PFSK-1 (cell line): ENCODE results near the gene HMG20B.

Experiments used
- FOXP2 ChIP-seq: optimal IDR thresholded peaks from 2 replicates; pipeline ENCODE3; 2011; ENCODE audit warnings: borderline replicate concordance, control low read depth, inconsistent platforms; ENCODE audit not compliant: insufficient read depth; ENCODE audit errors: extremely low read length, extremely low read depth
- POLR2AphosphoS5 ChIP-seq: IDR thresholded peaks from 2 replicates; pipeline ENCODE4 v1.6.1; 2012; ENCODE audit warnings: low read depth, mild to moderate bottlenecking, control low read depth, low read length, moderate library complexity
- REST ChIP-seq, 2 experiments: IDR thresholded peaks; 2 replicates each; pipeline versions ENCODE4 v1.6.1 to v1.8.0; 2011 to 2012; ENCODE audit warnings: low read depth in 2 of 2, low read length in 2 of 2, control low read depth in 1 of 2, inconsistent platforms in 1 of 2, mild to moderate bottlenecking in 1 of 2, moderate library complexity in 1 of 2; ENCODE audit not compliant: insufficient read depth in 1 of 2
- SIN3A ChIP-seq: IDR thresholded peaks from 2 replicates; pipeline ENCODE4 v1.6.1; 2012; ENCODE audit warnings: mild to moderate bottlenecking, low read length, moderate library complexity, borderline replicate concordance; ENCODE audit not compliant: insufficient read depth
- TAF1 ChIP-seq: IDR thresholded peaks from 2 replicates; pipeline ENCODE4 v1.6.1; 2012; ENCODE audit warnings: low read length, control low read depth, borderline replicate concordance; ENCODE audit not compliant: insufficient read depth

The HMG20B gene

GRCh38 chr19:3586707-3587346 is 14.1 kb downstream of the HMG20B start:
- TF ChIP-seq POLR2AphosphoS5 (no peak), FOXP2 (no peak), TAF1 (no peak), SIN3A (no peak), REST (IDR thresholded peaks at IDR 0.05; ENCODE audit: insufficient read depth in 1 of 2, low read depth in 2 of 2, low read length in 2 of 2) (no peak)

- no peak for TF ChIP-seq REST (IDR thresholded peaks at IDR 0.05; ENCODE audit: insufficient read depth in 1 of 2, low read depth in 2 of 2, low read length in 2 of 2)
- no peak for TF ChIP-seq SIN3A
- no peak for TF ChIP-seq FOXP2
- no peak for TF ChIP-seq POLR2AphosphoS5
- no peak for TF ChIP-seq TAF1
These were observed 16.7 kb downstream of the HMG20B start for GRCh38 chr19:3589439-3589838.

- no peak for TF ChIP-seq SIN3A
- no peak for TF ChIP-seq TAF1
- TF ChIP-seq POLR2AphosphoS5, result no peak
- no peak for TF ChIP-seq REST (IDR thresholded peaks at IDR 0.05; ENCODE audit: insufficient read depth in 1 of 2, low read depth in 2 of 2, low read length in 2 of 2)
- no peak for TF ChIP-seq FOXP2
These were observed 17.2 kb downstream of the HMG20B start for GRCh38 chr19:3589949-3590348.

DNA sequence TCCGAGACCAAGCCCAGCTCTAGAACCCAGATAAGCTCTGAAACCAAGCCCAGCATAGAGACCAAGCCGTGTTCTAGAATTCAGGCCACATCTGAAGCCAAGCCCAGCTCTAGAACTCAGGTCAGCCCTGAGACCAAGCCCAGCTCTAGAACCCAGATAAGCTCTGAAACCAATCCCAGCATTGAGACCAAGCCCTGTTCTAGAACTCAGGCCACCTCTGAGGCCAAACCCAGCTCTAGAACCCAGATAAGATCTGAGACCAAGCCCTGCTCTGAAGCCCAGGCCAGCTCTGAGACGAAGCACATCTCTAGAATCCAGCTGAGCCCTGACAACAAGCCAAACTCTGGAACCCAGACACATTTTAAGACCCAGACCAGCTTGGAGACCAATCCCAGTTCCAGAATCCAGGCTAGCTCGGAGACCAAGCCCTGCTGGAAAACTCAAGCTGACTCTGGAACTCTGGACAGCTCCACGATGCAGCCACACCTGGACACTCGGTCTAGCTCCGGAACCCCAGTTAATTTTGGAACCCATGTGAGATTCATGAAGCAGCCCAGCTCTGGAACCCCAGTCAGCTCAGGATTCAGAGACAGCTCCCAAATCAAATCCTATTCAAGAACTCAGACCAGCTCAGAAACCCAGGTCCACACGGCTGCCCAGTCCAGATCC is 18.4 kb downstream of the HMG20B start:
- TF ChIP-seq TAF1, result no peak
- TF ChIP-seq SIN3A, result no peak
- TF ChIP-seq REST (IDR thresholded peaks at IDR 0.05; ENCODE audit: insufficient read depth in 1 of 2, low read depth in 2 of 2, low read length in 2 of 2), result no peak; a peak in 1 of 4 replicates
- TF ChIP-seq FOXP2, result no peak
- no peak for TF ChIP-seq POLR2AphosphoS5
